COLO668 (cell line): ENCODE results near the gene SEMA6B.
"Not testable (repeated sequence)": the region's sequence is repeated elsewhere in the genome, so short reads cannot be mapped to it uniquely, and the experiment has no call there.

ENCODE experiments used
- DNase-seq: peaks from one replicate; lab custom pipeline; 2025; ENCODE audit not compliant: unreplicated experiment; lab: John Stamatoyannopoulos, UW

Gene SEMA6B, protein sequence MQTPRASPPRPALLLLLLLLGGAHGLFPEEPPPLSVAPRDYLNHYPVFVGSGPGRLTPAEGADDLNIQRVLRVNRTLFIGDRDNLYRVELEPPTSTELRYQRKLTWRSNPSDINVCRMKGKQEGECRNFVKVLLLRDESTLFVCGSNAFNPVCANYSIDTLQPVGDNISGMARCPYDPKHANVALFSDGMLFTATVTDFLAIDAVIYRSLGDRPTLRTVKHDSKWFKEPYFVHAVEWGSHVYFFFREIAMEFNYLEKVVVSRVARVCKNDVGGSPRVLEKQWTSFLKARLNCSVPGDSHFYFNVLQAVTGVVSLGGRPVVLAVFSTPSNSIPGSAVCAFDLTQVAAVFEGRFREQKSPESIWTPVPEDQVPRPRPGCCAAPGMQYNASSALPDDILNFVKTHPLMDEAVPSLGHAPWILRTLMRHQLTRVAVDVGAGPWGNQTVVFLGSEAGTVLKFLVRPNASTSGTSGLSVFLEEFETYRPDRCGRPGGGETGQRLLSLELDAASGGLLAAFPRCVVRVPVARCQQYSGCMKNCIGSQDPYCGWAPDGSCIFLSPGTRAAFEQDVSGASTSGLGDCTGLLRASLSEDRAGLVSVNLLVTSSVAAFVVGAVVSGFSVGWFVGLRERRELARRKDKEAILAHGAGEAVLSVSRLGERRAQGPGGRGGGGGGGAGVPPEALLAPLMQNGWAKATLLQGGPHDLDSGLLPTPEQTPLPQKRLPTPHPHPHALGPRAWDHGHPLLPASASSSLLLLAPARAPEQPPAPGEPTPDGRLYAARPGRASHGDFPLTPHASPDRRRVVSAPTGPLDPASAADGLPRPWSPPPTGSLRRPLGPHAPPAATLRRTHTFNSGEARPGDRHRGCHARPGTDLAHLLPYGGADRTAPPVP

DNA sequence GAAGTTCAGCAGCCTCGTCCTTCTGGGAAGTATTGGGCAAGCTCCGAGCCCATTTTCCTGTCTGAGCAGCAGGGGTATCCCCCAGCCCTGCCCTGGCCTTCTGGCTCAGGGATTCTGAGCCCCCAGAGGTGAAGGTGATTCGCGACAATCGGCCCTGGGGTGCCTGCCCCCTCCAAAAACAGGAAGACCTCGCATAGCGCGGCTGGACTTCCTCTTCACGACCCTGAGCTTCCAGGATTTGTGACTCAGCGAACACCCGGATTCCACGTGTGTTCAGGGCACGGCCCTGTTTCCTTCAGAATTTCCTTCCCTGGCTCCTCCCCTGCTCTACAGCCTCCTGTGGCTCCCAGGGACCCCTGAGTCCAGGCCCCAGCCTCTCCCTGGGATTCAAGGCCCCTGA lies at the start of gene SEMA6B:
Gene SEMA6B (minus strand): TSS at position 116 of the 400 bp plus-strand sequence. CDS start 1,227 bp downstream, outside the sequence.
- DNase-seq, result no peak

DNA sequence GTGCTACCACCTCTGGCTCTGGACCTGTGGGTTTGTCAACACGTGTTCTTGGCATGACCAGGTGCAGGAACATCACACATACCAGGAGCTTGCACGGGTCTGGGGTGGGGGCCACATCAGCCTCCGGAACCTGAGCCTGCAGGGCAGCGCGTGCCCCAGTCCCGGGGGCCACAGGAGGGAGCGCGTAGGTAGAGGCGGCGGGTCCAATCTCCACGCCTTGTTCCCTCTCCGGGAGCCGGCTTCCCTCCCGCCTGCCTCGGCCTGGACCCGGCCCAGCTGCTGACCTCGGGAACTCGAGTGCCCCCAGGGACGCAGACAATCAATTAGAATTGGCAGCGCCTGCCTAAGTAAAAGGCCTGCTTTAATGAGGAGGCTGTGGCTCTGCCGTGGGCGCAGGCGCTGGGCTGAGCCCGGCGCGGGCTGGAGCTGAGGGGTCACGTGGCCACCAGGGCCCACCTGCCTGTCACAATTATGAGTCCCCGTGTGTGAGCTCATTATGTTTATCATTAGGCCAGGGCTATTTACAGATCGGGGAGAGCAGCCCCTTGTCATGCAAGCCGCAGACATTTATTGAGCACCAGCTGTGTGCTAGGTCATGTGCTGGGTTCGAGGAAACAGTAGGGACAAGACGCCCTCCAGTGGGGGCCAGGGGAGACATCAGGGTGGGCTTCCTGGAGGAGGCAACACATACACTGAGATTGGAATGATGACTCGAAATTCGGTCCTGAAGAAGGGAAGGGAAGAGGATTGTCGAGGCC lies 47.6 kb upstream of the SEMA6B start:
- DNase-seq, result peak; percentile 80

DNA sequence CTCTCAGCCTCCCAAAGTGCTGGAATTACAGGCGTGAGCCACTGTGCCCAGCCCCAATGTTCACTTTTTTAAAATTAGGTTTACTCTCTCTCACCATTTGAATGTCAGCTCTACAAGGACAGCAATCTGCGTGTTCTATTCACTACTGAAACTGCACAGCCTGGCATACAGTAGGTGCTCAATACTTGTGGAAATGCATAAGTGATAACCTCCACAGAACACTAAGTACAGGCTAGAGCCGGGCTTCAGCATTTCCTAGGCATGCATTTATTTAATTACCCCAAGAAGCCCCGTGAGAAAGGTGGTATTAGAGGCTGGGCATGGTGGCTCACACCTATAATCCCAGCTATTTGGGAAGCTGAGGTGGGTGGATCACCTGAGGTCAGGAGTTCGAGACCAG lies 46.7 kb upstream of the SEMA6B start:
- no peak for DNase-seq

DNA sequence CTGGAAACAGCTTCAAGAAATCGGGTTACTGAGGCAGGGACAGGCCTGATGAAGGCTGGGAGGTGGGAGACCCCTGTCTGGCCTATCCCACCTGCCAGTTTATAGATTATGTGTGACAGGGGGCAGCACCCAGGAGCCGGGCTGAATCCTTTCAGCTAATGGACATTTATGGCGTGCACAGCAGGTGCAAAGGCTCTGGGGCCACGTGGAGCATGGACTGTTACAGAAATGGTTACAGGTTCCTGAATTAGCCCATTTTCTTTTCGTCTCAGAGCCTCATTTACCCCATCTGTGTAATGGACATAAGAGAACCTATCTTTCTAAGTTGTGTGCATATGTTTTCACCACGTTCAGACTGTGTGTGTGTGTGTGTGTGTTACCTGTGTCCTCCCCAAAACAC lies 45.4 kb upstream of the SEMA6B start:
- DNase-seq, result no peak

DNA sequence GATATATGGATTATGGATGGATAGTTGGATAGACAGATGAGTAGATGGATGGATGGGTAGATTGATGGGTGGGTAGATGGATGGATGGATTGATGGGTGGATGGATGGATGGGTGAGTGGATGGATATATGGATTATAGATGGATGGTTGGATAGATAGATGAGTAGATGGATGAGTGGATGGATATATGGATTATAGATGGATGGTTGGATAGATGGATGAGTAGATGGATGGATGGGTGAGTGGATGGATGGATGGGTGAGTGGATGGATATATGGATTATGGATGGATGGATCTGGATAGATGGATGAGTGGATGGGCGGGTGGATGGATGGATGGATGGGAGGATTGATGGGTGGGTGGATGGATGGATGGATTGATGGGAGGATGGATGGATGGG lies 43.4 kb upstream of the SEMA6B start:
- DNase-seq, result no peak

DNA sequence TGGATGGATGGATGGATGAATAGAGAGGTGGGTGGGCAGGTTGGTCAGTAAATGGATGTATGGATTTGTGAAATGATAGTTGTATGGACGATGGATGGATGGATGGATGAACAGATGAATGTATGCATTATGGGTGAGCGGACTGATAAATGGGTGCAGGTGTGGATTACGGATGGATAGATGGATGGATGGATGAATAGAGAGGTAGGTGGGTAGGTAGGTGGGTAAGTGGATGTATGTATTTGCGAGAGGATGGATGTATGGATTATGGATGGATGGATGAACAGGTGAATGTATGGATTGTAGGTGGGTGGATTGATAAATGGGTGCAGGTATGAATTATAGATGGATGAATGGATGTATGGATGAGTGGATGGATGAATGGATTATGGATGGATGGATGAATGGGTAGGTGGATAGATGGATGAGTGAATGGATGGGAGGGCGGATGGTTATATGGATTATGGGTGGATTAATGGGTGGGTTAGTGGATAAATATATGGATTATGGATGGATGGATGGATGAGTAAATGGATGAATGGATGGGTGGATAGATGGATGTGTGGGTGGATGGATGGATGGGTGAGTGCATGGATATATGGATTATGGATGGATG lies 42.8 kb upstream of the SEMA6B start:
- DNase-seq, result no peak

DNA sequence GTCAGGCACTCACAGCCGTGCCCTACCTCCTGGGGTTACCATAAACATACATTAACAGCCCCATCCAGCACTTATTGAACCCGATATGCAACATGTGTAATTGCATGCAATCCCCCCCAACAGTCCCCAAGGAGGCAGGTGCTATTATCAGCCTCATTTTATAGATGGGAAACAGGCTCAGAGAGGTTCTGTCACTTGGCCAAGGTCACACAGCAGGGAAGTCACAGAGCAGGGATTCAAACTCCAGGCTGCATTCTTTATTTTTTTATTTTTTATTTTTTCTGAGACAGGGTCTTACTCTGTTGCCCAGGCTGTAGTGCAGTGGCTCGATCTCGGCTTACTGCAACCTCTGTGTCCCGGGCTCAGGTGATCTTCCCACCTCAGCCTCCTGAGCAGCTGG lies 41.4 kb upstream of the SEMA6B start:
- no peak for DNase-seq

DNA sequence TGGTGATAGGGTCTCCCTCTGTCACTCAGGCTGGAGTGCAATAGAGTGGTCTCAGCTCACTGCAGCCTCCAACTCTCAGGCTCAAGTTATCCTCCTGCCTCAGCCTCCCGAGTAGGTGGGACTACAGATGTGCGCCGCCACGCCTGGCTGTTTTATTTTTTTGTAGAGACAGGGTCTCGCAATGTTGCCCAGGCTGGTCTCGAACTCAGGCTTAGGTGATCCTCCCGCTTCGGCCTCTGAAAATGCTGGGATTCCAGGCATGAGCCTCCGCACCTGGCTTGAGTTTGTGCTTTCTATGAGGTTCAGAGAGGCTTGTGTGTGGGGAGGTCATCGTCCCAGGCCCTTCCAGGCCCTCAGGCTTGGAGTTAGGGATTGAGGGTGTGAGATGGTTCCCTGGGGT lies 40.6 kb upstream of the SEMA6B start:
- no peak for DNase-seq

DNA sequence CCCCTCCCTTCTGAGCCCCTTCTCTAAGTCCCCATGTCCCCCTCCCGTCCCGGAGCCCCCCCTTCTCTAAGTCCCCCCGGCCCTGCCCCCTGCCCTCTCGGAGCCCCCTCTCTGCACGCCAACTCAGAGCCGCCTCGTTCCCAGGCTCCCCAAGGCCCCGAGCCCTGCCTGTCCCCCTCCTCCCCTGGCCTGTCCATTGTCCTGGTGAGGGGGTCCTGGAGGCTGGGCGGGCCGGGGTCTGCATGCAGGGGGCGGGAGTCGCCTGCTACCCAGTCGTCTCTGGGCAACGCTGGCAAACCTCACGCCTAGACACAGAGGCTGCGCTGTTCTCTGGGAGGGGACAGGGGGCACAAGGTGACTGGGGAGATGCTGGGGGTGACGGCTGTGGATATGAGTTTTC lies 39.2 kb upstream of the SEMA6B start:
- no peak for DNase-seq

DNA sequence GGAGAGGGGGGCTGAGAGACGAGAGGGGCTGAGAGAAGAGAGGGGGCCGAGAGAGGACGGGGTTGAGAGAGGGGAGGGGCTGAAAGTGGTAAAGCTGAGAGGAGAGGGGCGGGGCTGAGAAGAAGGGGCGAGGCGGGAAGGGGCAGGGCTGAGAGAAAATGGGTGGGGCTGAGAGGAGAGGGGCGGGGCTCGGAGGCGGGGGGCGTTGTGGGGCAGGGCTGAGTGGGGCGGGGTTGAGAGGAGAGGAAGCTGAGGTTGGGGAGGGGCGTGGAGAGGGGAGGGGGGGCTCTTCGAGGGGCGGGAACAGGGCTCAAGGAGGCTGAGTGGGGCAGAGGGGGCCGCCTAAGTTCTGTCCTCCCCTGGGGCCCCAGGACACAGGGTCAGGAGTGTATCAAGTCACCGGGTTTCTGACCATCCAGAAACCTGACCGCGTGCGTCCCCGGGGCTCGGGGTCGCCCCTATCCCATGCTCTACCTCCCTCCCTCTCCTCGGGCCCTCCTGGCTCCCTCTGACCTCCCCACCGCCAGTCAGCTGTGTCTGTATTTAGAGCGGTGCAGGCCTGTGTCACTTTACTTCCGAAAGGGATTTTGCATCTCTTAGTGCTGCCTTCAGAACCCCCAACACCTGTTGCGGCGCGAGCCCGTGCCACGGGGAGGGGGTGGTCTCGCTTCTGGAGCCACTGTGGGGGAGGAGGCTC lies 38.6 kb upstream of the SEMA6B start:
- DNase-seq, result no peak

DNA sequence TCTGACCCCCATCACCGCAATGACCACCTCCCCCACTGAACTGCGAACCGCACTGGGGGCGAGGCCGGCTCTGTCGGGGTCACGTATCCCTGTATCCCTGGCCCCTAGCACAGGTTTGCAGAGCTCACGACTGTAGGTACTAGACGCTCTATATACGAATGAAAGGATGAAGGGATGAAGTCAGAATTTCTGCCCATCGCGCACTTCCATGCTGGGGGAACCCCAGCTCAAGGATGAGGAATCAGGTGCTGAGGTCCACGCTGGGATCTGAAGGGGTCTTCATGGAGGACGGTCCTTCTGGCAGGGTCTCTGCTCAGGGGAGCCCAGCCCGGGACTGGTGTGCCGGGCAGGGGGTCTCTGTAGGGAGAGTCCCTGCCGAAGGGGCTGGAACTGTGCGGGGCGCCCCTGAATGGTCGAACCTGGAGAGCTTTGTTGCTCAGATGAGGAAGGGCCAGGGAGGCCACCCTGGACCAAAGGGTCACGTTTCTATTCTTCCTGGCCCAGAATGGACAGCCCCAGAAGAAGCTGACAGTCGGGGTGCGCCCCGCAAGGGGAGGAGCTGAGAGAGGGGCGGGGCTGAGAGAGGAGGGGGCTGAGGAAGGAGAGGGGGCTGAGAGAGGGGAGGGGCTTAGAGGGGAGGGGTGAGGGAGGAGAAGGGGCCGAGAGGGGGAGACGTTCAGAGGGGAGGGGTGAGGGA lies 37.9 kb upstream of the SEMA6B start:
- no peak for DNase-seq

DNA sequence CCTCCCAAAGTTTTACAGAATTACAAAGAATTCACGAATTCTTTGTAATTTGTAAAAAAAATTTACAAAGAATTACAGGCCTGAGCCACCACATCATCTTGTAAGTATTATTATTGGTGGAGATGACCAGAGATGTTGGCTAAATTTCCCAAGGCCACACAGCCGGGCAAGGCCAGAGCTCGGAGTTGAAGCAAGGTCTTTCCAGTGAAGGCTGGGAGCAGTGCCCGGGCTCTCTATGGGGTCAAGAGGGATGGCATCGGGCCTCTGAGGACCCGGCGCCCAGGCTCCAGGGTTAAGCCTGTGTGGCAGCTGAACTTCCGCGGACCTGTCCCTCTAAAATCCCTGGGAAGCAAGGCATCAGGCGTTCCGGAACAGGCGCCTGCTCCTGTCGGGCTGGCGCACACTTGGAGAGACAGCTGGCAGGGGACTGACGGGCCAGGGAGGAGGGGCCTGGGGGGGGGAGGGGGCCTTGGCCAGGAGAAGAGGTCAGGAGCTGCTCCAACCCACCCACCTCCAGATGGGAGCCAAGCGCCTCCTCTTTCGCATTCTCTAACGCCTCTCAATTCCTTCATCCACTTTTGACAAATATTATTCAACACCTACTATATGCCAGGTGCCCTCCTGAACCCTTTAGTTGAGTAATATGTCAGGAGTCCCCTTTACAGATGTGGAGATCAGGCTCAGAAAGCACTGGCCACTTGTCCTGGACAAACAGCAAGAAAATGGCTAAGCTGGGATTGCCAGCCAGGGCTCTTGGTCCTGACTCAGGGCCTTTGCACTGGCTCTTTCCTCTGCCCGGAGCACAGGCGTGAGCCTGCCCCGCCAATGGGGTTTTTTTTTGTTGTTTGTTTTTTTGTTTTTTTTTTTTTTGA lies 36.8 kb upstream of the SEMA6B start:
- DNase-seq, result no peak

DNA sequence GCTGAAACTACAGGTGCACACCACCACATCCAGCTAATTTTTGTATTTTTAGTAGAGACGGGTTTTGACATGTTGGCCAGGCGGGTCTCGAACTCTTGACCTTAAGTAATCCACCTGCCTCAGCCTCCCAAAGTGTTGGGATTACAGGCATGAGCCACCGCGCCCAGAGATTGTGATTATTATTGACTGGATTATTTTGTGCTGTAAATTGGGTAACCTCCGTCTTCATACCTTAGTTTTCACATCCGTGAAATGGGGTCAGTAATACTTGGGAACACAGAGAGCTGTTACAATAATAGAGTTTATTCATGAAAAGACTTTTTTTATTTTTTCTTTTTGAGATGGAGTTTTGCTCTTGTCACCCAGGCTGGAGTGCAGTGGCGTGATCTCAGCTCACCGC lies 35.7 kb upstream of the SEMA6B start:
- DNase-seq, result not testable (repeated sequence)

DNA sequence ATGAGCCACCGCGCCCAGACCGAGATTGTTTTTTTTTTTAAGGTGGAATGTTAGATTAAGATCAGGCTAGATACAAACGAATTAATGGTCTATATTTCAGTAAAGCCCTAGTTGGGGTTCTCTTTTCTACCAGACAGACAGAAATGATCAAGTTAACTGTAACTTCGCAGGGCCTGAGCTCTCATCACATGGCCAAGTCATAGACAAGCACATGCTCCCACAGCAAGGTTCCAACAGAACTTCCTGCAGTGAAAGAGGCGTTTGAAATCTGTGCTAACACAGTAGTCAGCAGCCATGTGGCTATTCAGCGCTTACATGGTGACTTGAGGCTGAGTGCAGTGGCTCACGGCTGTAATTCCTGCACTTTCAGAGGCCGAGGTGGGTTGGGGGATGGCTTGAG lies 34.7 kb upstream of the SEMA6B start:
- DNase-seq, result no peak

DNA sequence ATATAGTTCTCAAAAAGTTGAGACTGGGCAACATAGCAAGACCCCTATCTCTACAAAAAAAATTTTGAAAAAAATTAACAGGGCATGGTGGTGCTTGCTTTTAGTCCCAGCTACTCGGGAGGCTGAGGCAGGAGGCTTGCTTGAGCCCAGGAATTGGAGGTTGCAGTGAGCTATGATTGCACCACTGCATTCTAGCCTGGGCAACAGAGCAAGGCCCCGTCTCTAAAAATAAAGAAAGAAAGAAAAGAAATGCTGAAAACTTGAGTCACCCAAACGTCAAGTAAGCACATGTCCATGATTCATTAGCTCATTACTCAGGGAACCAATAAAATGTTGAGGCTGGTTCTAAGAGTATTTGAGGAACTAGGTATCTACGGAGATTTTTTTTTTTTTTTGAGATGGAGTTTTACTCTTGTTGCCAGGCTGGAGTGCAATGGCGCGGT lies 33.9 kb upstream of the SEMA6B start:
- no peak for DNase-seq

DNA sequence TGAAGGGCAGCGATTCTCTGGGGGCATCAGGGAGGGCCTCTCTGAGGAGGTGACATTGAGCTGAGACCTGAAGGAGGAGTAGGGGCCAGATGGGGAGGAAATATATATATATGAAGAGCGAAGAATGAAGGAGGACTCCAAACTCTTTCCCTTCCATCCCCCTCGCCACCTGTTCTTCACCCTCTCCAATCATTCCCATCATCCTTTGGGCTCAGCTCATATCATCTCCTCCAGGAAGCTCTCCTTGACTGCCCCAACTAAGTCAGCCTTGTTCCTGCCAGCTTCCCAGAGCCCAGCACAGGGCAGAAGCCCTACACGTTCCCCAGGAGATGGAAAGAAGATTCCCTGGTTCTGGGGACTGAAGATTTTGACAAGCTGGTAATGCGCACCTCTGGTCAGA lies 33.0 kb upstream of the SEMA6B start:
- no peak for DNase-seq

DNA sequence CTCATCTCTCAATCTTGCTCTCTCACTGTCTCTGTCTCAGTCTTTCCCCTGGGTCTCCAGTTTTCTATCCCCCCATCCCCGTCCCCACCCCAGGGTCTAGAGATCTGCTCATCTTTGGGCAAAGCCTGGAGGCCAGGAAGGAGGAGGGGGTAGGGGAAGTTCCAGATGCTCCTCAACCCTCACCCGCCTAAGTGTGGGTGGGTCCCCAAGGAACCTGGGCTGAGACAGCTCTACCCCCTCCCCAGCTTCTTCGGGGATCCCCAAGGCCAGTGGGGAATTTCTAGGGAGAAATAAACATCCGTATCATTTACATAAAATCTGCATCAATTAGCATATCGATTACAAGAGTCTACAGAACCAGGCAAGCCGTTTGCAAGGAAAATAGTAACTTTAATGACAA lies 31.8 kb upstream of the SEMA6B start:
- no peak for DNase-seq

DNA sequence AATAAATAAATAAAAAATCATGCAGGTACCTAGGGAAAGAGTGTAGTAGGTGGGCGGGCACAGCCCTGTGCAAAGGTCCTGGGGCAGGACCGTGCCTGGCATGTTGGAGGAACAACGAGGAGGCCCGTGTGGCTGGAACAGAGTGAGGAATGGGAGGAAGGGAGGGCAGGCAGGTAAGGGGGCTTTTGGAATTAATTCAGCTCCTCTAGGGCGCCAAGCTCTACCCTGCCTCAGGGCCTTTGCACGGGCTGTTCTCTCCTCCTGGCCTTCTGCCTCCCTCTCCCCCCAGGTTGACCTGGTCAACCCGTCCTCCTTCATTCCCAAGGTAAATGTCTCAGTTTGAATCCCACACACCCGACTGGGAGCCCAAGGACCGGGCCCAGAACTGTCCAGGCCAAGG lies 31.1 kb upstream of the SEMA6B start:
- DNase-seq, result no peak
